ENCODE results near the gene VASN. TPM values are rescaled to one million over a fixed set of nuclear protein-coding genes. Genes with fewer than 3 reads are reported as not detected.

VASN gene
- total RNA-seq, 4 donors from 2014 or later = 9.2 to 20.2 (median 14.2) TPM

DNA sequence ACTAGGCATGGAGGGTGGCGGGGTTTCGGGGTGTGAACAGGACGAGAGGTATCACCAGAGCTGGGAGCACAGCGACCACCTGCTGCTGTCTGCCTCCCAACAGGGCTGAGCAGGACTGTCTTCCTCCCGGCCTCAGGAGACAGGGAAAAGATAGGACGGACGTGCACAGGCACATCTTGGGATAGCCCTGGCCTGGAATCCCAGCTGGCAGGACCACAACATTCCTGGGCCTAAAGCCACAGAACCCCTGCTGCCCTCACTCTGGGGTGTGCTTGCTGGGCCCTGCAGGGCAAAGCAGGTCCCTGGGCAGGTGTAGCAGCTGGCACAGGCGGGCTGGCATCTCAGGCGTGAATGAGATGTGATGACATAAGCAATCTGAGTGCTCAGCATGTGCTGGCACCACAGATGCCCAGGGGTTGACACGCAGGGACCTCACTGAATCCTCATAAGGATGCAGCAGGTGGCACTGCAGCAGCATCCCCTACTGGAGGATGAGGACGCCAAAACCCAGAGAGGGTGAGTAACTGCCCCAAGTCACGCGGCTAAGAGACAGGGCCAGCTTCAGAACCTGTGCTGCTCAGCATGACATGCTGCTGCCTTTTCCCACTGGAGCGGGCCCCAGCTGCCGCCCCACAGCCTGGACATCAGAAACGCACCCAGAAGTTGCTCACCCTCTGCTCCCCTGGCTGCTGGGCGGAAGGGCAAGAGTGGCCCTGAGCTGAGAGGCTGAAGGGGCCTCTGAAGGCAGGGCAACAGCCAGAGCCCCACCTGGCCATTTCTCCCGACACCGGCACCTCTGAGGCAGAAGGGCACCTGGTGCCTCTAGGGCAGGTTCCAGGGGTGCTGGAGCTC, 37.7 kb downstream of the VASN start:
- Histone ChIP-seq H3K27me3 (no peaks in the 10 kb centered on the region), H3K27ac (no peak overlapping the region), H3K4me1 (peaks cover 4 to 54% (median 8%) of the 10 kb centered on the region in 3 donors), H3K36me3 (peaks cover 17 to 74% (median 22%) of the 10 kb centered on the region in 3 donors), H3K9me3 (no peaks in the 10 kb centered on the region), H3K4me3 (no peak overlapping the region)
- 48 to 56% methylated on average over 8 to 10 of the region's 19 CpGs for WGBS, 2 donors
- no peak for TF ChIP-seq POLR2A (IDR thresholded peaks at IDR 0.05)
- TF ChIP-seq, protein P1, sequence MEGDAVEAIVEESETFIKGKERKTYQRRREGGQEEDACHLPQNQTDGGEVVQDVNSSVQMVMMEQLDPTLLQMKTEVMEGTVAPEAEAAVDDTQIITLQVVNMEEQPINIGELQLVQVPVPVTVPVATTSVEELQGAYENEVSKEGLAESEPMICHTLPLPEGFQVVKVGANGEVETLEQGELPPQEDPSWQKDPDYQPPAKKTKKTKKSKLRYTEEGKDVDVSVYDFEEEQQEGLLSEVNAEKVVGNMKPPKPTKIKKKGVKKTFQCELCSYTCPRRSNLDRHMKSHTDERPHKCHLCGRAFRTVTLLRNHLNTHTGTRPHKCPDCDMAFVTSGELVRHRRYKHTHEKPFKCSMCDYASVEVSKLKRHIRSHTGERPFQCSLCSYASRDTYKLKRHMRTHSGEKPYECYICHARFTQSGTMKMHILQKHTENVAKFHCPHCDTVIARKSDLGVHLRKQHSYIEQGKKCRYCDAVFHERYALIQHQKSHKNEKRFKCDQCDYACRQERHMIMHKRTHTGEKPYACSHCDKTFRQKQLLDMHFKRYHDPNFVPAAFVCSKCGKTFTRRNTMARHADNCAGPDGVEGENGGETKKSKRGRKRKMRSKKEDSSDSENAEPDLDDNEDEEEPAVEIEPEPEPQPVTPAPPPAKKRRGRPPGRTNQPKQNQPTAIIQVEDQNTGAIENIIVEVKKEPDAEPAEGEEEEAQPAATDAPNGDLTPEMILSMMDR (IDR thresholded peaks at IDR 0.05) = peak in 1 of 6 experiments; percentile 34
- intact Hi-C loops (cut with DNase I) = no loop called here
- no peak for DNase-seq

DNA sequence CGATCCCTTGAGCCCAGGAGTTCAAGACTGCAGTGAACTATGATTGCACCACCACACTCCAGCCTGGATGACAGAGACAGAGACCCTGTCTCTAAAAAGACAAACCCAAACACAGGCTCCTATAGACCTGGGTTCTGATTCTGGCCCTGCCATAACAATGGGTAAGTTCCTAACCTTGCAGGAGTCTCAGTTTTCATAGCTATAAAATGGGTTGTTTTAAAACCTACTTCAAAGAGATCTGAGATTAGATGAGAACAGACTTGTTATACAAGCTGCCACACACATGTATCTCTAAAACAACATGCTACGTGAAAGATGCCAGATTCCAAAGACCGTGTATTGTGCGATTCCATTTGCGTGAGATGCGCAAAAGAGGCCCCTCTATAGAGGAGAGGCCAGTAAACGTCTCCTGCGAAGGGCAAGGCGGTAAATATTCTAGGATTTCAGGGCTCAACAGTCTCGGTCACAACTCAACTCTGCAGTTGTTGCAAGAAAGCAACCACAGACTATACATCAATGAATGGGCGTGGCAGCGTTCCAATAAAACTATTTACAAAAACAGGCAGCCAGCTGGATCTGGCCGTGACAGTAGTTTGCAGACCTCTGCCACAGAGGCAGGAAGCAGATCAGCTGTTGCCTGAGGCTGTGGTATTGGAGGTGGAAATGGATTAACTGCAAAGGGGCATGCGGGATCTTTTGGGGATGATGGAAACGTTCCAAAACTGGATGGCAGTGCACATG, 38.9 kb downstream of the VASN start:
- H3K9me3 ChIP-seq = no peaks in the 10 kb centered on the region
- DNase-seq = no peak
- peaks cover 12 to 66% (median 15%) of the 10 kb centered on the region in 3 donors for H3K4me1 ChIP-seq
- TF ChIP-seq, protein P1 (IDR thresholded peaks at IDR 0.05) = no peak
- no peak for TF ChIP-seq POLR2A (IDR thresholded peaks at IDR 0.05)
- H3K27ac ChIP-seq = peak overlapping the region in 1 of 4 donors; percentile 44
- H3K36me3 ChIP-seq = peaks cover 9 to 62% (median 22%) of the 10 kb centered on the region in 3 donors
- WGBS, 2 donors = 68 to 74% methylated on average over 14 to 15 of the region's 15 CpGs
- intact Hi-C loops (cut with DNase I) = no loop called here
- H3K27me3 ChIP-seq = no peaks in the 10 kb centered on the region
- H3K4me3 ChIP-seq = no peak overlapping the region

DNA sequence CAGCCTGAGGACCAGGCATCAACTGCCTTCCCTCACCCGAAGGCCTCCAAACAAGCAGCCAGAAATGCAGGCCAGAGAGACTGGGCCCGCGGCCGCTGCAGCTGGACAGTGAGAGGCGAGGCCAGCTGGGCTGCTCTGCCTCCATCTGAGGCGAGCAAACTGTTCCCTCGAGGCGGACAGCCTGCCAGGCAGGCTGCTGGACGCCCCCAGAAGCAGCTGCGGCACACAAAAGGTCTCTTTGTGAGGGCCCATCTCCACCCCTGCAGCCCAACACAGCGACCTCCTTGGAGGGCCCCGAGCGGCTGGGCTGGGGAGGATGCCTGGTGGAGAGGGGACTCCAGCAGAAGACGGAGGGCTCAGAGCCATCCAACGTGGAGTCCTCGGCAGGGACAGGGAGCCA, 40.0 kb downstream of the VASN start:
- no peak overlapping the region for H3K4me3 ChIP-seq
- intact Hi-C loops (cut with DNase I) = no loop called here
- H3K27ac ChIP-seq = peak overlapping the region in 2 of 4 donors; percentile 9 to 44
- H3K27me3 ChIP-seq = no peaks in the 10 kb centered on the region
- 60% methylated on average over 2 of the region's 16 CpGs; no CpG with 5 or more reads in 1 of the 2 donors for WGBS, 2 donors
- H3K4me1 ChIP-seq = peaks cover 14 to 75% (median 15%) of the 10 kb centered on the region in 3 donors
- TF ChIP-seq POLR2A (IDR thresholded peaks at IDR 0.05) = no peak
- TF ChIP-seq, protein P1 (IDR thresholded peaks at IDR 0.05) = no peak
- H3K36me3 ChIP-seq = peaks cover 5 to 50% (median 15%) of the 10 kb centered on the region in 3 donors
- no peak for DNase-seq
- H3K9me3 ChIP-seq = no peaks in the 10 kb centered on the region

DNA sequence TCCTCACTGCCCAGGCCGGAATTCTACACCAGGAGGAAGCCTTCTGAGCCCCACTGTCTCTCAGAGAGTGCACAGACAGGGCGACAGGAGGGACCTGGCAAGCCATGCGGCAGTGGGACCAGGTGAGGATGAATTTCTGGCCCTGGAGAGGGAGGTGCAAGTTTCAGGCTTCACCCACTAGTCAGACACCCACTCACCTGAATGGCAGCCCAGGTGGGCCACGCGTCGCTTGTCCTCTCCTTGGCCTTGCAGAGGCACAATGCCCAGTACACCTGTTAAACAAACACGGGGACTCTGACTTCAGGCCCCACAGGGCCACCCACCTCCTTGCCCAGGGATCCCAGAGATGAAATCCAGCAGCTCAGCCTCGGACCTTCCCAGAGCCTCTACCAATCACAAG, 40.5 kb downstream of the VASN start:
- H3K27ac ChIP-seq = peak overlapping the region in 2 of 4 donors; percentile 9 to 44
- TF ChIP-seq, protein P1 (IDR thresholded peaks at IDR 0.05) = no peak
- TF ChIP-seq POLR2A (IDR thresholded peaks at IDR 0.05) = no peak
- no peaks in the 10 kb centered on the region for H3K9me3 ChIP-seq
- 89 to 96% methylated on average over 4 to 7 of the region's 8 CpGs for WGBS, 2 donors
- no peak overlapping the region for H3K4me3 ChIP-seq
- peaks cover 5 to 46% (median 11%) of the 10 kb centered on the region in 3 donors for H3K36me3 ChIP-seq
- DNase-seq = no peak
- no peaks in the 10 kb centered on the region for H3K27me3 ChIP-seq
- intact Hi-C loops (cut with DNase I) = no loop called here
- H3K4me1 ChIP-seq = peaks cover 18 to 80% (median 18%) of the 10 kb centered on the region in 3 donors

DNA sequence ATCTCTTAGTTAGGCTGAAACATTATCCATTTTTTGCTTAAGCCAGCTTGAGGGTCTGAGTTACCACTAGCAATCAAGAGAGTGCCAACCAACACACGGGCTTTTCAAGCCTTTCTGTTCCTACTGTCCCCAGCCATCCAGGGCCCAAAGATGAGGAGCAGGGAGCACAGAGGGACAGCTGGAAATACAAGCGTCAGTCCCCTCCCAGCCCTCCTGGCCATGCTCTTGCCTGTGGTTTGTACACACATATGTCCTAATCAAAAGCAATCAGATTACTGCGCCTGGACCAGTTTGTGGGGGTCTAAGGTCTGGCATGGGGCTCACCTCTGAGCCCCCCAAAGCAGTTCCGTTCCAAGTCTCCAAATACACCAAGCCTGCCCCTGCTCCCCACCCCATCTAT, 41.2 kb downstream of the VASN start:
- peaks cover 5 to 39% (median 6%) of the 10 kb centered on the region in 3 donors for H3K36me3 ChIP-seq
- DNase-seq = no peak
- H3K27ac ChIP-seq = no peak overlapping the region
- peaks cover 18 to 80% (median 18%) of the 10 kb centered on the region in 3 donors for H3K4me1 ChIP-seq
- TF ChIP-seq, protein P1 (IDR thresholded peaks at IDR 0.05) = no peak
- no peak for TF ChIP-seq POLR2A (IDR thresholded peaks at IDR 0.05)
- intact Hi-C loops (cut with DNase I) = no loop called here
- no peak overlapping the region for H3K4me3 ChIP-seq
- H3K9me3 ChIP-seq = no peaks in the 10 kb centered on the region
- H3K27me3 ChIP-seq = no peaks in the 10 kb centered on the region
- WGBS, 2 donors = 93 to 94% methylated on average over 3 to 4 of the region's 4 CpGs
